ENCODE results near the gene VASP. TPM values are rescaled to one million over a fixed set of nuclear protein-coding genes. Genes with fewer than 3 reads are reported as not detected.

Gene VASP
- total and polyA plus RNA-seq, 2 of the 13 experiments (the other 11 are each of a cell fraction or from before 2014, with no cell fraction given): 41.8 to 67.1 TPM

DNA sequence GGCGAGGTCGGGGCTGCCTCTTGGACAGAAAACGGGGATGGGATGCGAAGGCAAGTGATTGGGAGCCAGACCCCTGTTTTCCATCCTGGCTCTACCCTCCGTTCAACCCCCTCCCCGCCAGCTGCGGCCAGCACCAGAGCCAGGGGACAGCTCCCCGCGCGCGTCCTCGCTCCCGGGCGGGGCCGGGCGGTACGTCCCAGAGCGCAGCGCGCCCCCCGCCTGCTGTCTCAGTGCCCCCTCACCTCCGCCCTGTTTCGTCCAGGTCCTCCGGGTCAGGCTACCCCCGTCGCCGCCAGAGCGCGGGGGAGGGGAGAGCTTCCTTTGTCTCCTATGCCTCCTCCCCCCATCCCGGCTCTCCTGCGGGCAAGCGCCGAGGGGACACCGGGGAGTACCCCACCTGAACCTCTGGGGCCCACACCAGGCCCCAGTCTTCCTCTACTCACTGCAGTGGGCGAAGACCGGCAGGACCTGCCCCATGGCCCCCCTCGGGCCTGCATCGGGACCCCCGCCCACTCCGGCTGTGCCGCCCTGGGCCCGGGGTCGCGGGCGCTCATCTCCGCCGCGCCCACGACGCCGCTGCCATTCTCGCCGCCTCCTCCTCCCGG lies 10.8 kb upstream of the VASP start (continued):
- TF ChIP-seq, protein P1, sequence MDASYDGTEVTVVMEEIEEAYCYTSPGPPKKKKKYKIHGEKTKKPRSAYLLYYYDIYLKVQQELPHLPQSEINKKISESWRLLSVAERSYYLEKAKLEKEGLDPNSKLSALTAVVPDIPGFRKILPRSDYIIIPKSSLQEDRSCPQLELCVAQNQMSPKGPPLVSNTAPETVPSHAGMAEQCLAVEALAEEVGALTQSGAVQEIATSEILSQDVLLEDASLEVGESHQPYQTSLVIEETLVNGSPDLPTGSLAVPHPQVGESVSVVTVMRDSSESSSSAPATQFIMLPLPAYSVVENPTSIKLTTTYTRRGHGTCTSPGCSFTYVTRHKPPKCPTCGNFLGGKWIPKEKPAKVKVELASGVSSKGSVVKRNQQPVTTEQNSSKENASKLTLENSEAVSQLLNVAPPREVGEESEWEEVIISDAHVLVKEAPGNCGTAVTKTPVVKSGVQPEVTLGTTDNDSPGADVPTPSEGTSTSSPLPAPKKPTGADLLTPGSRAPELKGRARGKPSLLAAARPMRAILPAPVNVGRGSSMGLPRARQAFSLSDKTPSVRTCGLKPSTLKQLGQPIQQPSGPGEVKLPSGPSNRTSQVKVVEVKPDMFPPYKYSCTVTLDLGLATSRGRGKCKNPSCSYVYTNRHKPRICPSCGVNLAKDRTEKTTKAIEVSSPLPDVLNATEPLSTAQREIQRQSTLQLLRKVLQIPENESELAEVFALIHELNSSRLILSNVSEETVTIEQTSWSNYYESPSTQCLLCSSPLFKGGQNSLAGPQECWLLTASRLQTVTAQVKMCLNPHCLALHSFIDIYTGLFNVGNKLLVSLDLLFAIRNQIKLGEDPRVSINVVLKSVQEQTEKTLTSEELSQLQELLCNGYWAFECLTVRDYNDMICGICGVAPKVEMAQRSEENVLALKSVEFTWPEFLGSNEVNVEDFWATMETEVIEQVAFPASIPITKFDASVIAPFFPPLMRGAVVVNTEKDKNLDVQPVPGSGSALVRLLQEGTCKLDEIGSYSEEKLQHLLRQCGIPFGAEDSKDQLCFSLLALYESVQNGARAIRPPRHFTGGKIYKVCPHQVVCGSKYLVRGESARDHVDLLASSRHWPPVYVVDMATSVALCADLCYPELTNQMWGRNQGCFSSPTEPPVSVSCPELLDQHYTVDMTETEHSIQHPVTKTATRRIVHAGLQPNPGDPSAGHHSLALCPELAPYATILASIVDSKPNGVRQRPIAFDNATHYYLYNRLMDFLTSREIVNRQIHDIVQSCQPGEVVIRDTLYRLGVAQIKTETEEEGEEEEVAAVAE (CRISPR knock-in tag; IDR thresholded peaks at IDR 0.05; ENCODE audit: borderline replicate concordance): 0 out of 2 replicates have a peak, but pooled peaks have one; percentile 56
- TF ChIP-seq, protein P2, sequence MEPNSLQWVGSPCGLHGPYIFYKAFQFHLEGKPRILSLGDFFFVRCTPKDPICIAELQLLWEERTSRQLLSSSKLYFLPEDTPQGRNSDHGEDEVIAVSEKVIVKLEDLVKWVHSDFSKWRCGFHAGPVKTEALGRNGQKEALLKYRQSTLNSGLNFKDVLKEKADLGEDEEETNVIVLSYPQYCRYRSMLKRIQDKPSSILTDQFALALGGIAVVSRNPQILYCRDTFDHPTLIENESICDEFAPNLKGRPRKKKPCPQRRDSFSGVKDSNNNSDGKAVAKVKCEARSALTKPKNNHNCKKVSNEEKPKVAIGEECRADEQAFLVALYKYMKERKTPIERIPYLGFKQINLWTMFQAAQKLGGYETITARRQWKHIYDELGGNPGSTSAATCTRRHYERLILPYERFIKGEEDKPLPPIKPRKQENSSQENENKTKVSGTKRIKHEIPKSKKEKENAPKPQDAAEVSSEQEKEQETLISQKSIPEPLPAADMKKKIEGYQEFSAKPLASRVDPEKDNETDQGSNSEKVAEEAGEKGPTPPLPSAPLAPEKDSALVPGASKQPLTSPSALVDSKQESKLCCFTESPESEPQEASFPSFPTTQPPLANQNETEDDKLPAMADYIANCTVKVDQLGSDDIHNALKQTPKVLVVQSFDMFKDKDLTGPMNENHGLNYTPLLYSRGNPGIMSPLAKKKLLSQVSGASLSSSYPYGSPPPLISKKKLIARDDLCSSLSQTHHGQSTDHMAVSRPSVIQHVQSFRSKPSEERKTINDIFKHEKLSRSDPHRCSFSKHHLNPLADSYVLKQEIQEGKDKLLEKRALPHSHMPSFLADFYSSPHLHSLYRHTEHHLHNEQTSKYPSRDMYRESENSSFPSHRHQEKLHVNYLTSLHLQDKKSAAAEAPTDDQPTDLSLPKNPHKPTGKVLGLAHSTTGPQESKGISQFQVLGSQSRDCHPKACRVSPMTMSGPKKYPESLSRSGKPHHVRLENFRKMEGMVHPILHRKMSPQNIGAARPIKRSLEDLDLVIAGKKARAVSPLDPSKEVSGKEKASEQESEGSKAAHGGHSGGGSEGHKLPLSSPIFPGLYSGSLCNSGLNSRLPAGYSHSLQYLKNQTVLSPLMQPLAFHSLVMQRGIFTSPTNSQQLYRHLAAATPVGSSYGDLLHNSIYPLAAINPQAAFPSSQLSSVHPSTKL (CRISPR knock-in tag; IDR thresholded peaks at IDR 0.05): peak; percentile 60
- peak; percentile 72 for TF ChIP-seq MXD4 (CRISPR knock-in tag; IDR thresholded peaks at IDR 0.05)
- TF ChIP-seq, protein P3, sequence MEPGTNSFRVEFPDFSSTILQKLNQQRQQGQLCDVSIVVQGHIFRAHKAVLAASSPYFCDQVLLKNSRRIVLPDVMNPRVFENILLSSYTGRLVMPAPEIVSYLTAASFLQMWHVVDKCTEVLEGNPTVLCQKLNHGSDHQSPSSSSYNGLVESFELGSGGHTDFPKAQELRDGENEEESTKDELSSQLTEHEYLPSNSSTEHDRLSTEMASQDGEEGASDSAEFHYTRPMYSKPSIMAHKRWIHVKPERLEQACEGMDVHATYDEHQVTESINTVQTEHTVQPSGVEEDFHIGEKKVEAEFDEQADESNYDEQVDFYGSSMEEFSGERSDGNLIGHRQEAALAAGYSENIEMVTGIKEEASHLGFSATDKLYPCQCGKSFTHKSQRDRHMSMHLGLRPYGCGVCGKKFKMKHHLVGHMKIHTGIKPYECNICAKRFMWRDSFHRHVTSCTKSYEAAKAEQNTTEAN (CRISPR knock-in tag; conservative IDR thresholded peaks at IDR 0.05): peak; percentile 82
- peak; percentile 76; the same call in 1 of the 2 replicates for TF ChIP-seq ETV6 (CRISPR knock-in tag; conservative IDR thresholded peaks at IDR 0.05)
- TF ChIP-seq ZNF333 (CRISPR knock-in tag; IDR thresholded peaks at IDR 0.05; ENCODE audit: borderline replicate concordance): peak; percentile 79; the same call in 1 of the 2 replicates
- TF ChIP-seq ZNF773 (CRISPR knock-in tag; IDR thresholded peaks at IDR 0.05; ENCODE audit: borderline replicate concordance): peak; percentile 84; the same call in 1 of the 2 replicates
